ENCODE results near the gene CD180. TPM values are rescaled to one million over a fixed set of nuclear protein-coding genes. Genes with fewer than 3 reads are reported as not detected.

CD180 gene
- total and polyA plus RNA-seq, 5 experiments from 2014 or later, result 0.03 to 2.1 (median 0.72) TPM; not detected in 1

DNA sequence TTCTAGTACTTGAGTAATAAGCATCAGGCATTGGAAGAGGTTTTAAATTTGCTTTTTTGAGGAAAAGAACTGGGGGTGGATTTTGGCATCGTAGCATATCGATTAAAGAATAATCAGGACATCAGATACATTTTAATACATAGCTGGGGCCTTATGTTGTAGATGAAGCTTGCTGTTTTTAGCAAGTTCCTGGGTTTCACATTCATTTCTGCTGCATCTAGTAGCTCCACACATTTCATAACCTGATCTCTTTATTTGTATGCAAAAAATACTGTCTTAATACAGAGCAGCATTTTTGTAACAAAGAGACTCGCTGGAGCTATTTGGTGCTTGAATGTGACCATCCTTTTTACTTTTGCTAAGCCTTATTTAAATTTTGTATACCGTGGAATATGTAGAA is 28.5 kb downstream of the CD180 start:
- Mint-ChIP-seq H3K4me1 (peaks cover 11 to 54% (median 46%) of the 10 kb centered on the region in 4 donors), H3K36me3 (peaks cover 0 to 17% (median 11%) of the 10 kb centered on the region in 3 donors), H3K4me3 (peak overlapping the region in 8 of 10 donors; percentile 36 to 92 (median 60)), H3K27me3 (no peaks in the 10 kb centered on the region), H3K27ac (peak overlapping the region; percentile 59 to 99 (median 98)), H3K9me3 (no peaks in the 10 kb centered on the region)
- DNase-seq, result no peak
- POLR2A ChIA-PET, result interaction anchor here (1.2 to 17.6 kb wide), 8 partner anchors 8 to 47 kb away, joined by 4 to 420 read pairs (median 14); partner anchors contain the start of gene CD180
- ATAC-seq, result no peak

GRCh38 chr5:67166460-67167285 is 29.9 kb downstream of the CD180 start:
- Mint-ChIP-seq H3K4me1 (peaks cover 21 to 68% (median 60%) of the 10 kb centered on the region in 4 donors), H3K27ac (peak overlapping the region; percentile 95 to 99 (median 99)), H3K4me3 (peak overlapping the region; percentile 75 to 94 (median 88)), H3K27me3 (no peaks in the 10 kb centered on the region), H3K36me3 (peaks cover 0 to 24% (median 11%) of the 10 kb centered on the region in 3 donors), H3K9me3 (no peaks in the 10 kb centered on the region)
- DNase-seq (peak in 9 of 10 donors; percentile 28 to 80 (median 47)), ATAC-seq (peak; percentile 26 to 62)
- POLR2A ChIA-PET, result interaction anchor here (0.6 to 17.6 kb wide), 18 partner anchors 9 to 1172 kb away, joined by 3 to 420 read pairs (median 5); partner anchors contain the start of genes CD180, PIK3R1 and SREK1

DNA sequence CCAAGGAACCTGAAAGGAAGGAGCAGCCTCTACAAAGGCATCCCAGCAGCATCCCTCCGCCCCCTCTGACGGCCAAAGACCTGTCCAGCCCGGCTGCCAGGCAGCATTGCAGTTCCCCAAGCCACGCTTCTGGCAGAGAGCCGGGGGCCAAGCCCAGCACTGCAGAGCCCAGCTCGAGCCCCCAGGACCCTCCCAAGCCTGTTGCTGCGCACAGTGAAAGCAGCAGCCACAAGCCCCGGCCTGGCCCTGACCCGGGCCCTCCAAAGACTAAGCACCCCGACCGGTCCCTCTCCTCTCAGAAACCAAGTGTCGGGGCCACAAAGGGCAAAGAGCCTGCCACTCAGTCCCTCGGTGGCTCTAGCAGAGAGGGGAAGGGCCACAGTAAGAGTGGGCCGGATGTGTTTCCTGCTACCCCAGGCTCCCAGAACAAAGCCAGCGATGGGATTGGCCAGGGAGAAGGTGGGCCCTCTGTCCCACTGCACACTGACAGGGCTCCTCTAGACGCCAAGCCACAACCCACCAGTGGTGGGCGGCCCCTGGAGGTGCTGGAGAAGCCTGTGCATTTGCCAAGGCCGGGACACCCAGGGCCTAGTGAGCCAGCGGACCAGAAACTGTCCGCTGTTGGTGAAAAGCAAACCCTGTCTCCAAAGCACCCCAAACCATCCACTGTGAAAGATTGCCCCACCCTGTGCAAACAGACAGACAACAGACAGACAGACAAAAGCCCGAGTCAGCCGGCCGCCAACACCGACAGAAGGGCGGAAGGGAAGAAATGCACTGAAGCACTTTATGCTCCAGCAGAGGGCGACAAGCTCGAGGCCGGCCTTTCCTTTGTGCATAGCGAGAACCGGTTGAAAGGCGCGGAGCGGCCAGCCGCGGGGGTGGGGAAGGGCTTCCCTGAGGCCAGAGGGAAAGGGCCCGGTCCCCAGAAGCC is 30.8 kb downstream of the CD180 start:
- peaks cover 24 to 77% (median 68%) of the 10 kb centered on the region in 4 donors for H3K4me1 Mint-ChIP-seq

DNA sequence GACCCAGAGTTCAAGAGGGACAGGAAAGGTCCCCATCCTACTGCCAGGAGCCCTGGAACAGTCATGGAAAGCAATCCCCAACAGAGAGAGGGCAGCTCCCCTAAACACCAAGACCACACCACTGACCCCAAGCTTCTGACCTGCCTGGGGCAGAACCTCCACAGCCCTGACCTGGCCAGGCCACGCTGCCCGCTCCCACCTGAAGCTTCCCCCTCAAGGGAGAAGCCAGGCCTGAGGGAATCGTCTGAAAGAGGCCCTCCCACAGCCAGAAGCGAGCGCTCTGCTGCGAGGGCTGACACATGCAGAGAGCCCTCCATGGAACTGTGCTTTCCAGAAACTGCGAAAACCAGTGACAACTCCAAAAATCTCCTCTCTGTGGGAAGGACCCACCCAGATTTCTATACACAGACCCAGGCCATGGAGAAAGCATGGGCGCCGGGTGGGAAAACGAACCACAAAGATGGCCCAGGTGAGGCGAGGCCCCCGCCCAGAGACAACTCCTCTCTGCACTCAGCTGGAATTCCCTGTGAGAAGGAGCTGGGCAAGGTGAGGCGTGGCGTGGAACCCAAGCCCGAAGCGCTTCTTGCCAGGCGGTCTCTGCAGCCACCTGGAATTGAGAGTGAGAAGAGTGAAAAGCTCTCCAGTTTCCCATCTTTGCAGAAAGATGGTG is 31.6 kb downstream of the CD180 start:
- Mint-ChIP-seq H3K27me3 (no peaks in the 10 kb centered on the region), H3K9me3 (no peaks in the 10 kb centered on the region), H3K4me1 (peaks cover 27 to 85% (median 76%) of the 10 kb centered on the region in 4 donors), H3K4me3 (peak overlapping the region; percentile 75 to 94 (median 88)), H3K36me3 (peaks cover 0 to 24% (median 11%) of the 10 kb centered on the region in 3 donors), H3K27ac (peak overlapping the region; percentile 95 to 99 (median 99))
- POLR2A ChIA-PET, result interaction anchor here (0.6 to 17.6 kb wide), 12 partner anchors 8 to 1051 kb away, joined by 3 to 420 read pairs (median 4); partner anchors contain the start of gene PIK3R1
- DNase-seq, result no peak
- no peak for ATAC-seq

More for the DNA sequence above, 30.8 kb downstream of the CD180 start:
- no peaks in the 10 kb centered on the region for H3K9me3 Mint-ChIP-seq
- peaks cover 0 to 24% (median 11%) of the 10 kb centered on the region in 3 donors for H3K36me3 Mint-ChIP-seq
- H3K27me3 Mint-ChIP-seq, result no peaks in the 10 kb centered on the region
- POLR2A ChIA-PET, result interaction anchor here (0.6 to 17.6 kb wide), 17 partner anchors 9 to 1114 kb away, joined by 3 to 420 read pairs (median 5); partner anchors contain the start of genes CD180, PIK3R1 and SREK1
- peak overlapping the region; percentile 95 to 99 (median 99) for H3K27ac Mint-ChIP-seq
- peak; percentile 54 to 88 (median 79) for DNase-seq
- peak overlapping the region; percentile 75 to 94 (median 88) for H3K4me3 Mint-ChIP-seq
- peak; percentile 75 to 90 for ATAC-seq

DNA sequence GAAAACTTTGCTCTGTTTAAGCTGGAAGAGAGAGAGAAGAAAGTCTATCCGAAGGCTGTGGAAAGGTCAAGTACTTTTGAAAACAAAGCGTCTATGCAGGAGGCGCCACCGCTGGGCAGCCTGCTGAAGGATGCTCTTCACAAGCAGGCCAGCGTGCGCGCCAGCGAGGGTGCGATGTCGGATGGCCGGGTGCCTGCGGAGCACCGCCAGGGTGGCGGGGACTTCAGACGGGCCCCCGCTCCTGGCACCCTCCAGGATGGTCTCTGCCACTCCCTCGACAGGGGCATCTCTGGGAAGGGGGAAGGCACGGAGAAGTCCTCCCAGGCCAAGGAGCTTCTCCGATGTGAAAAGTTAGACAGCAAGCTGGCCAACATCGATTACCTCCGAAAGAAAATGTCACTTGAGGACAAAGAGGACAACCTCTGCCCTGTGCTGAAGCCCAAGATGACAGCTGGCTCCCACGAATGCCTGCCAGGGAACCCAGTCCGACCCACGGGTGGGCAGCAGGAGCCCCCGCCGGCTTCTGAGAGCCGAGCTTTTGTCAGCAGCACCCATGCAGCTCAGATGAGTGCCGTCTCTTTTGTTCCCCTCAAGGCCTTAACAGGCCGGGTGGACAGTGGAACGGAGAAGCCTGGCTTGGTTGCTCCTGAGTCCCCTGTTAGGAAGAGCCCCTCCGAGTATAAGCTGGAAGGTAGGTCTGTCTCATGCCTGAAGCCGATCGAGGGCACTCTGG is 32.6 kb downstream of the CD180 start:
- H3K27ac Mint-ChIP-seq, result peak overlapping the region; percentile 47 to 99 (median 99)
- peaks cover 0 to 24% (median 11%) of the 10 kb centered on the region in 3 donors for H3K36me3 Mint-ChIP-seq
- H3K4me1 Mint-ChIP-seq, result peaks cover 33 to 90% (median 81%) of the 10 kb centered on the region in 4 donors

GRCh38 chr5:67163231-67163756 is 33.3 kb downstream of the CD180 start:
- Mint-ChIP-seq H3K27me3 (no peaks in the 10 kb centered on the region), H3K4me3 (peak overlapping the region in 4 of 10 donors; percentile 57 to 84 (median 70)), H3K36me3 (peaks cover 0 to 24% (median 11%) of the 10 kb centered on the region in 3 donors), H3K27ac (peak overlapping the region in 9 of 10 donors; percentile 40 to 99 (median 91)), H3K4me1 (peaks cover 33 to 89% (median 80%) of the 10 kb centered on the region in 4 donors), H3K9me3 (no peaks in the 10 kb centered on the region)
- DNase-seq, result no peak
- POLR2A ChIA-PET, result interaction anchor here (1.0 to 17.6 kb wide), 4 partner anchors 9 to 160 kb away, joined by 3 to 420 read pairs (median 4); no protein-coding TSS in a partner anchor
- no peak for ATAC-seq

More for the DNA sequence above, 32.6 kb downstream of the CD180 start:
- Mint-ChIP-seq H3K4me3 (peak overlapping the region; percentile 24 to 94 (median 85)), H3K9me3 (no peaks in the 10 kb centered on the region), H3K27me3 (no peaks in the 10 kb centered on the region)
- POLR2A ChIA-PET, result interaction anchor here (0.6 to 17.6 kb wide), 8 partner anchors 8 to 159 kb away, joined by 3 to 420 read pairs (median 4); no protein-coding TSS in a partner anchor
- ATAC-seq, result no peak
- no peak for DNase-seq

DNA sequence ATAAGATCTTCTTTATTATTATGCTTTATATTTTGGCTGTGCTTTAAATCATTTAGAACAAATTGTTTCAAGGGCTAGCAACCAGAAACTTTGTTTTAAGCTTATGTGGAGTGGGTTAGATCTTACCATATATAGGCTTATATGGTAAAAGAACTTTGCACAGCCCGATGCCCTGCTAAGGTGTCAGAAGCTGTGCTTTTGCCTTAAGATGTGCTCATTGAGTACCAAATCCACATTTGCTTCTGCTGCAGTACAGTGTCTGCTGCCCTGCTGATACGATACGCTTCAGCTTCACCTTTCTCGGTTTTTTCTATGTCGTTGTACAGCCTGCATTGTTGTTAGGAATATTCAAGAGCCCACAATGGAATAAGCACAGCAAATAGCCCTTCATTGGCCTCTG is 34.8 kb downstream of the CD180 start:
- ATAC-seq, result no peak
- Mint-ChIP-seq H3K27me3 (no peaks in the 10 kb centered on the region), H3K4me3 (peak overlapping the region in 8 of 10 donors; percentile 19 to 84 (median 68)), H3K27ac (peak overlapping the region; percentile 51 to 99 (median 90)), H3K9me3 (no peaks in the 10 kb centered on the region), H3K36me3 (peaks cover 0 to 24% (median 11%) of the 10 kb centered on the region in 3 donors), H3K4me1 (peaks cover 34 to 84% (median 78%) of the 10 kb centered on the region in 4 donors)
- POLR2A ChIA-PET, result interaction anchor here (0.5 to 17.6 kb wide), 5 partner anchors 43 to 1086 kb away, joined by 3 to 420 read pairs (median 4); no protein-coding TSS in a partner anchor
- no peak for DNase-seq

GRCh38 chr5:67160985-67161384 is 35.6 kb downstream of the CD180 start:
- Mint-ChIP-seq H3K27me3 (no peaks in the 10 kb centered on the region), H3K27ac (peak overlapping the region; percentile 27 to 99 (median 90)), H3K9me3 (no peaks in the 10 kb centered on the region), H3K36me3 (peaks cover 0 to 24% (median 11%) of the 10 kb centered on the region in 3 donors), H3K4me1 (peaks cover 32 to 87% (median 78%) of the 10 kb centered on the region in 4 donors), H3K4me3 (peak overlapping the region in 9 of 10 donors; percentile 52 to 84 (median 69))
- POLR2A ChIA-PET, result interaction anchor here (0.5 to 17.6 kb wide), 7 partner anchors 13 to 1381 kb away, joined by 3 to 420 read pairs (median 4); no protein-coding TSS in a partner anchor
- ATAC-seq (peak in 1 of 2 donors; percentile 65), DNase-seq (peak in 6 of 10 donors; percentile 15 to 70 (median 33))

- POLR2A ChIA-PET, result interaction anchor here (0.8 to 17.6 kb wide), 3 partner anchors 14 to 55 kb away, joined by 4 to 420 read pairs (median 5); no protein-coding TSS in a partner anchor
- DNase-seq, result no peak
- peaks cover 0 to 24% (median 11%) of the 10 kb centered on the region in 3 donors for H3K36me3 Mint-ChIP-seq
- H3K4me1 Mint-ChIP-seq, result peaks cover 31 to 80% (median 73%) of the 10 kb centered on the region in 4 donors
- H3K27me3 Mint-ChIP-seq, result no peaks in the 10 kb centered on the region
- no peak for ATAC-seq
- peak overlapping the region in 8 of 10 donors; percentile 16 to 78 (median 49) for H3K4me3 Mint-ChIP-seq
- H3K27ac Mint-ChIP-seq, result peak overlapping the region; percentile 60 to 99 (median 84)
- no peaks in the 10 kb centered on the region for H3K9me3 Mint-ChIP-seq
Observed at GRCh38 chr5:67160272-67160671, 36.3 kb downstream of the CD180 start.

GRCh38 chr5:67156976-67157583 is 39.5 kb downstream of the CD180 start:
- POLR2A ChIA-PET, result interaction anchor here (0.9 to 17.6 kb wide), 4 partner anchors 10 to 155 kb away, joined by 3 to 420 read pairs (median 16); no protein-coding TSS in a partner anchor
- Mint-ChIP-seq H3K27ac (peak overlapping the region; percentile 2 to 90 (median 72)), H3K27me3 (no peaks in the 10 kb centered on the region), H3K9me3 (no peaks in the 10 kb centered on the region), H3K4me1 (peaks cover 19 to 56% (median 49%) of the 10 kb centered on the region in 4 donors), H3K36me3 (peaks cover 0 to 19% (median 0%) of the 10 kb centered on the region in 3 donors), H3K4me3 (peak overlapping the region in 4 of 10 donors; percentile 3 to 44 (median 26))
- ATAC-seq (peak; percentile 46 to 57), DNase-seq (peak; percentile 22 to 70 (median 46))
